ENCODE results near the gene XIRP2.

DNA sequence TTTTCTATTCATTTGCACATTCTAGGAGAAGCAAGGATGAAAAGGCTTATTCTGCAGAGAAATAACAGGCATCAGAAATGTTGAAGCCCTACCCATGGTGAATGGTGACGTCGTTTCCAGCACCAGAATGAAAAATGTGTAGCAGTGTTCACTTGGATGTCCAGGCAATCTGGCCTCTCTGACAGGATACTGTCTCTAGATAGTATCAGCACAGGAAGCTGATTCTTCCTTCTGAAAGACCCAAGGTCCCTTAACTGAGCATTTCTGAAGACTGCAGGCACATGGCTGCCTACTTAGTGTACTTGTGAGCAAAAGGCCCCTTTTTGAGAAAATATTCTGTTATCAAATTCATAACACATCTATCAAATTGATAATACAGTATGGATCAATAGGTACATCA is 234.1 kb downstream of the XIRP2 start:
- TF ChIP-seq, protein P1, sequence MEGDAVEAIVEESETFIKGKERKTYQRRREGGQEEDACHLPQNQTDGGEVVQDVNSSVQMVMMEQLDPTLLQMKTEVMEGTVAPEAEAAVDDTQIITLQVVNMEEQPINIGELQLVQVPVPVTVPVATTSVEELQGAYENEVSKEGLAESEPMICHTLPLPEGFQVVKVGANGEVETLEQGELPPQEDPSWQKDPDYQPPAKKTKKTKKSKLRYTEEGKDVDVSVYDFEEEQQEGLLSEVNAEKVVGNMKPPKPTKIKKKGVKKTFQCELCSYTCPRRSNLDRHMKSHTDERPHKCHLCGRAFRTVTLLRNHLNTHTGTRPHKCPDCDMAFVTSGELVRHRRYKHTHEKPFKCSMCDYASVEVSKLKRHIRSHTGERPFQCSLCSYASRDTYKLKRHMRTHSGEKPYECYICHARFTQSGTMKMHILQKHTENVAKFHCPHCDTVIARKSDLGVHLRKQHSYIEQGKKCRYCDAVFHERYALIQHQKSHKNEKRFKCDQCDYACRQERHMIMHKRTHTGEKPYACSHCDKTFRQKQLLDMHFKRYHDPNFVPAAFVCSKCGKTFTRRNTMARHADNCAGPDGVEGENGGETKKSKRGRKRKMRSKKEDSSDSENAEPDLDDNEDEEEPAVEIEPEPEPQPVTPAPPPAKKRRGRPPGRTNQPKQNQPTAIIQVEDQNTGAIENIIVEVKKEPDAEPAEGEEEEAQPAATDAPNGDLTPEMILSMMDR (IDR thresholded peaks at IDR 0.05; ENCODE audit: insufficient read depth, low read depth, low read length), result no peak
- no peak for TF ChIP-seq EZH2 (IDR thresholded peaks at IDR 0.05; ENCODE audit: insufficient read depth, low read length)
